ENCODE results near the gene UNC50. TPM values are rescaled to one million over a fixed set of nuclear protein-coding genes. Genes with fewer than 3 reads are reported as not detected.

UNC50 gene
- polyA plus RNA-seq, 2 of the 4 experiments (the other 2 are of a cell fraction) = 57.0 to 90.6 TPM

- DNase-seq (ENCODE audit: low read depth in 1 of 2, low spot score in 1 of 2) (no peak), ATAC-seq (no peak), FAIRE-seq (no peak)
- POLR2A ChIA-PET = no interaction called here
- Histone ChIP-seq H3K4me3 (no peak overlapping the region), H3K9me3 (no peaks in the 10 kb centered on the region), H3K27ac (no peak overlapping the region), H3K4me2 (no peak overlapping the region), H3K4me1 (peaks cover 9% of the 10 kb centered on the region; the same call in 1 of the 3 replicates)
- TF ChIP-seq ZSCAN20 (CRISPR knock-in tag; IDR thresholded peaks at IDR 0.05) (no peak), PHF8 (IDR thresholded peaks at IDR 0.05; ENCODE audit: borderline replicate concordance, low read depth) (no peak), HOXB13 (CRISPR knock-in tag; IDR thresholded peaks at IDR 0.05; ENCODE audit: low read depth) (no peak), RFX5 (IDR thresholded peaks at IDR 0.05) (no peak), BHLHE40 (IDR thresholded peaks at IDR 0.05; ENCODE audit: low read depth, low read length) (no peak), PBX3 (IDR thresholded peaks at IDR 0.05) (no peak), USF2 (IDR thresholded peaks at IDR 0.05) (no peak), RNF2 (IDR thresholded peaks at IDR 0.05; ENCODE audit: borderline replicate concordance, low read depth) (no peak), SMC3 (IDR thresholded peaks at IDR 0.05) (no peak), JUNB (IDR thresholded peaks at IDR 0.05) (no peak), TP53 (CRISPR knock-in tag; IDR thresholded peaks at IDR 0.05) (no peak), SREBF2 (IDR thresholded peaks at IDR 0.05) (no peak), REST (IDR thresholded peaks at IDR 0.05) (no peak), NR3C1 (IDR thresholded peaks at IDR 0.05) (no peak)
- TF ChIP-seq, protein P1, sequence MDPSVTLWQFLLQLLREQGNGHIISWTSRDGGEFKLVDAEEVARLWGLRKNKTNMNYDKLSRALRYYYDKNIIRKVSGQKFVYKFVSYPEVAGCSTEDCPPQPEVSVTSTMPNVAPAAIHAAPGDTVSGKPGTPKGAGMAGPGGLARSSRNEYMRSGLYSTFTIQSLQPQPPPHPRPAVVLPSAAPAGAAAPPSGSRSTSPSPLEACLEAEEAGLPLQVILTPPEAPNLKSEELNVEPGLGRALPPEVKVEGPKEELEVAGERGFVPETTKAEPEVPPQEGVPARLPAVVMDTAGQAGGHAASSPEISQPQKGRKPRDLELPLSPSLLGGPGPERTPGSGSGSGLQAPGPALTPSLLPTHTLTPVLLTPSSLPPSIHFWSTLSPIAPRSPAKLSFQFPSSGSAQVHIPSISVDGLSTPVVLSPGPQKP (IDR thresholded peaks at IDR 0.05; ENCODE audit: low read depth, low read length) = no peak
- CTCF ChIA-PET = interaction anchor here (0.7 to 1.1 kb wide), 3 partner anchors 9 to 17 kb away, joined by 3 to 5 read pairs (median 3); no protein-coding TSS in a partner anchor
- WGBS (ENCODE audit: missing lambda C conversion rate) = 93% methylated on average over 9 of the region's 9 CpGs
These were observed 5.8 kb downstream of the UNC50 start for GRCh38 chr2:98614024-98614739.

DNA sequence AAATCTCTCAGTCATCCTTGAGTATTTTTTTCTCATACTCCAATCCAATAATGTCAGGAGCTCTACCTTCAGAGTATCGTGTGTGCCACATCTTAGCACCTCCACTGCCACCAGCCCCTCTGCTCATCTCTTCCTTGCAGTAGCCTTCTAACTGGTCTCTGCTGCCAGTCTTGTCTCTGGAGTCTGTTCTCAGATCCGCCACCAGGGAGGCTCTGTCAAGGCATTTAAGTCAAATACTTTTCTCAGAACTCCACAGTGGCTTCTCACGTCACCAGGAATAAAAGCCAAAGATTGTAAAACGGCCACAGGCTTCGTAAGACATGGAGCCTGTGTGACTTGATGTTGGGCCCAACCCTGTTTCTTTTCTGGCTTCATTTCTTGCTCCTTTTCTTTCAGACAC, 7.1 kb downstream of the UNC50 start:
- peak; percentile 62 to 68; a peak in 4 of 6 replicates for ATAC-seq
- TF ChIP-seq HOXB5 (CRISPR knock-in tag; IDR thresholded peaks at IDR 0.05) = no peak
- TF ChIP-seq CBX8 (IDR thresholded peaks at IDR 0.05) = no peak
- TF ChIP-seq FOXS1 (CRISPR knock-in tag; IDR thresholded peaks at IDR 0.05) = no peak
- no peak for TF ChIP-seq E2F6 (IDR thresholded peaks at IDR 0.05; ENCODE audit: borderline replicate concordance, low read depth)
- no peak for TF ChIP-seq KDM1A (IDR thresholded peaks at IDR 0.05; ENCODE audit: low read depth)
- Histone ChIP-seq H3K4me2 (no peak overlapping the region), H3K4me1 (no peaks in the 10 kb centered on the region; the same call in 2 of the 3 replicates), H3K9me3 (no peaks in the 10 kb centered on the region), H3K27ac (no peak overlapping the region), H3K4me3 (no peak overlapping the region)
- peak in 1 of 2 experiments; percentile 25 for DNase-seq (ENCODE audit: low read depth in 1 of 2, low spot score in 1 of 2)
- 88% methylated on average over 5 of the region's 5 CpGs for WGBS (ENCODE audit: missing lambda C conversion rate)
- FAIRE-seq = no peak
- ChIA-PET POLR2A (no interaction called here), CTCF (no interaction called here)
